Keratinocyte (primary cell): ENCODE results near the gene SCD5.

ENCODE experiments used
- CTCF ChIP-seq, 3 experiments: IDR thresholded peaks in 1 of 3; conservative IDR thresholded peaks in 1 of 3; optimal IDR thresholded peaks in 1 of 3; 2 replicates in 2 of 3; 3 replicates in 1 of 3; pipeline versions ENCODE3 to v1.5.1; 2011; ENCODE audit warnings: low read length in 3 of 3, mild to moderate bottlenecking in 3 of 3, moderate library complexity in 2 of 3, control low read depth in 1 of 3, inconsistent platforms in 1 of 3; ENCODE audit not compliant: insufficient read depth in 2 of 3; ENCODE audit errors: extremely low read depth in 1 of 3
- EZH2 ChIP-seq: IDR thresholded peaks from one replicate; pipeline ENCODE4 v1.6.1; 2012; ENCODE audit warnings: inconsistent platforms, mild to moderate bottlenecking, low read length, moderate library complexity

GRCh38 chr4:82667761-82668480, 130.7 kb downstream of the SCD5 start:
- TF ChIP-seq CTCF (optimal IDR thresholded peaks at IDR 0.05 in 1 of 3, IDR thresholded peaks at IDR 0.05 in 1 of 3, conservative IDR thresholded peaks at IDR 0.05 in 1 of 3; ENCODE audit: extremely low read depth in 1 of 3, insufficient read depth in 2 of 3, low read length in 3 of 3) (no peak), EZH2 (no peak)
